COLO668 (cell line): Measurements from ENCODE around the gene CUL4A.
"Not testable (repeated sequence)": the region's sequence is repeated elsewhere in the genome, so short reads cannot be mapped to it uniquely, and the experiment has no call there.

Source experiments
- DNase-seq: peaks from one replicate; lab custom pipeline; 2025; ENCODE audit not compliant: unreplicated experiment; lab: John Stamatoyannopoulos, UW

CUL4A gene

GRCh38 chr13:113233101-113233500, 23.7 kb downstream of the CUL4A start:
- DNase-seq = no peak

- DNase-seq = no peak
Observed at GRCh38 chr13:113238536-113238935, 29.1 kb downstream of the CUL4A start.

- no peak for DNase-seq
Observed at GRCh38 chr13:113239357-113239756, 29.9 kb downstream of the CUL4A start.

- no peak for DNase-seq
Observed at GRCh38 chr13:113239986-113240385, 30.6 kb downstream of the CUL4A start.

GRCh38 chr13:113241623-113242022, 32.2 kb downstream of the CUL4A start:
- DNase-seq = not testable (repeated sequence)

- DNase-seq = no peak
Observed at GRCh38 chr13:113243847-113244246, 34.4 kb downstream of the CUL4A start.

GRCh38 chr13:113245849-113246796, 36.7 kb downstream of the CUL4A start:
- no peak for DNase-seq

- DNase-seq = no peak
Observed at GRCh38 chr13:113252516-113253095, 43.2 kb downstream of the CUL4A start.

- not testable (repeated sequence) for DNase-seq
Observed at GRCh38 chr13:113257908-113258307, 48.5 kb downstream of the CUL4A start.

GRCh38 chr13:113258321-113259054, 49.1 kb downstream of the CUL4A start:
- DNase-seq = no peak

GRCh38 chr13:113260996-113261395, 51.6 kb downstream of the CUL4A start:
- DNase-seq = no peak

GRCh38 chr13:113263016-113263415, 53.6 kb downstream of the CUL4A start:
- DNase-seq = not testable (repeated sequence)

- DNase-seq = no peak
Observed at GRCh38 chr13:113267642-113268405, 58.4 kb downstream of the CUL4A start.

GRCh38 chr13:113272031-113272430, 62.6 kb downstream of the CUL4A start:
- DNase-seq = no peak

- DNase-seq = no peak
Observed at GRCh38 chr13:113272701-113273181, 63.3 kb downstream of the CUL4A start.

- no peak for DNase-seq
Observed at GRCh38 chr13:113273321-113273720, 63.9 kb downstream of the CUL4A start.

GRCh38 chr13:113273851-113274590, 64.6 kb downstream of the CUL4A start:
- no peak for DNase-seq

GRCh38 chr13:113274721-113275120, 65.3 kb downstream of the CUL4A start:
- DNase-seq = no peak

GRCh38 chr13:113275387-113275786, 66.0 kb downstream of the CUL4A start:
- DNase-seq = peak; percentile 53

- no peak for DNase-seq
Observed at GRCh38 chr13:113280126-113280525, 70.7 kb downstream of the CUL4A start.
